Measurements from ENCODE around the gene KLHL7.

DNA sequence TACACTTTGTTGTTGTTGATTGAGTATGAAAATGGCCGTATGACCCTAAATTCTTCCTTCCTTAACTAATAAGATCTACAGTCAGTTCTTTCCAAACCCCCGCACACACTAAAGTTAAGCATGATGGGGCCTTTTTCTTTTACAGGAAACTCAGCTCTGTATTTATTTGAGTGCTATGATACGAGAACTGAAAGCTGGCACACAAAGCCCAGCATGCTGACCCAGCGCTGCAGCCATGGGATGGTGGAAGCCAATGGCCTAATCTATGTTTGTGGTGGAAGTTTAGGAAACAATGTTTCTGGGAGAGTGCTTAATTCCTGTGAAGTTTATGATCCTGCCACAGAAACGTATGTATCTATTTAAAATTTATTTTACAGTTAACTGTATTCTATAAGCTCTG lies 62.1 kb downstream of the KLHL7 start:
- TF ChIP-seq TAF1 (IDR thresholded peaks at IDR 0.05; ENCODE audit: control insufficient read depth, extremely low read depth, insufficient read depth, low read length, severe bottlenecking) (no peak), CTCF (IDR thresholded peaks at IDR 0.05 in 2 of 3, conservative IDR thresholded peaks at IDR 0.05 in 1 of 3; ENCODE audit: insufficient read depth in 2 of 3, low read depth in 1 of 3, low read length in 3 of 3) (no peak), TGIF2 (CRISPR knock-in tag; IDR thresholded peaks at IDR 0.05) (no peak), CHD1 (IDR thresholded peaks at IDR 0.05; ENCODE audit: low read length) (no peak), SMC3 (conservative IDR thresholded peaks at IDR 0.05; ENCODE audit: insufficient read depth, low read depth, low read length) (no peak), KLF13 (tag; IDR thresholded peaks at IDR 0.05; ENCODE audit: borderline replicate concordance, low read depth) (no peak), CREM (IDR thresholded peaks at IDR 0.05; ENCODE audit: low read depth) (no peak), POLR3G (IDR thresholded peaks at IDR 0.05; ENCODE audit: extremely low read depth, insufficient read length, insufficient replicate concordance) (no peak), POLR2A (conservative IDR thresholded peaks at IDR 0.05) (no peak), ATF1 (CRISPR knock-in tag; IDR thresholded peaks at IDR 0.05) (no peak), ATF1 (tag; IDR thresholded peaks at IDR 0.05) (no peak), ZFP1 (CRISPR knock-in tag; IDR thresholded peaks at IDR 0.05) (no peak)
- TF ChIP-seq, protein P1, sequence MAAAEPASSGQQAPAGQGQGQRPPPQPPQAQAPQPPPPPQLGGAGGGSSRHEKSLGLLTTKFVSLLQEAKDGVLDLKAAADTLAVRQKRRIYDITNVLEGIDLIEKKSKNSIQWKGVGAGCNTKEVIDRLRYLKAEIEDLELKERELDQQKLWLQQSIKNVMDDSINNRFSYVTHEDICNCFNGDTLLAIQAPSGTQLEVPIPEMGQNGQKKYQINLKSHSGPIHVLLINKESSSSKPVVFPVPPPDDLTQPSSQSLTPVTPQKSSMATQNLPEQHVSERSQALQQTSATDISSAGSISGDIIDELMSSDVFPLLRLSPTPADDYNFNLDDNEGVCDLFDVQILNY (CRISPR knock-in tag; IDR thresholded peaks at IDR 0.05), result no peak

Data from K562 (cell line).